Brain microvascular endothelial cell (primary cell): ENCODE results near the gene AP3S2.

Experiments
- DNase-seq: peaks from one replicate; pipeline ENCODE4 v3.0.0-alpha.2; 2020
- H3K27ac ChIP-seq: fragments of 250-450 bp; sonication (Bioruptor Pico); 2 replicates; pipeline ENCODE4 v1.5.1; 2020; ENCODE audit warnings: mild to moderate bottlenecking, moderate library complexity
- H3K27me3 ChIP-seq: fragments of 250-450 bp; sonication (Bioruptor Pico); replicated peaks from 2 replicates; pipeline ENCODE4 v1.5.1; 2020; ENCODE audit warnings: mild to moderate bottlenecking
- H3K36me3 ChIP-seq: fragments of 250-450 bp; sonication (Bioruptor Pico); replicated peaks from 2 replicates; pipeline ENCODE4 v1.5.1; 2020; ENCODE audit warnings: mild to moderate bottlenecking
- H3K4me3 ChIP-seq: 2 replicates; pipeline ENCODE4 v1.5.1; 2011; ENCODE audit warnings: low read depth, mild to moderate bottlenecking, control low read depth, low read length, moderate library complexity
- CTCF ChIP-seq: IDR thresholded peaks from 2 replicates; pipeline ENCODE4 v1.5.1; 2011; ENCODE audit warnings: low read depth, mild to moderate bottlenecking, moderate library complexity, low read length, control low read depth, inconsistent platforms; ENCODE audit errors: missing control alignments
- in situ Hi-C: cut with HindIII; loops from 2 replicates; pipeline ENCODE4 v1.10.0; 2017; ENCODE audit warnings: low sequenced_read_pairs, low pct_ligation_motif_present

Gene AP3S2

DNA sequence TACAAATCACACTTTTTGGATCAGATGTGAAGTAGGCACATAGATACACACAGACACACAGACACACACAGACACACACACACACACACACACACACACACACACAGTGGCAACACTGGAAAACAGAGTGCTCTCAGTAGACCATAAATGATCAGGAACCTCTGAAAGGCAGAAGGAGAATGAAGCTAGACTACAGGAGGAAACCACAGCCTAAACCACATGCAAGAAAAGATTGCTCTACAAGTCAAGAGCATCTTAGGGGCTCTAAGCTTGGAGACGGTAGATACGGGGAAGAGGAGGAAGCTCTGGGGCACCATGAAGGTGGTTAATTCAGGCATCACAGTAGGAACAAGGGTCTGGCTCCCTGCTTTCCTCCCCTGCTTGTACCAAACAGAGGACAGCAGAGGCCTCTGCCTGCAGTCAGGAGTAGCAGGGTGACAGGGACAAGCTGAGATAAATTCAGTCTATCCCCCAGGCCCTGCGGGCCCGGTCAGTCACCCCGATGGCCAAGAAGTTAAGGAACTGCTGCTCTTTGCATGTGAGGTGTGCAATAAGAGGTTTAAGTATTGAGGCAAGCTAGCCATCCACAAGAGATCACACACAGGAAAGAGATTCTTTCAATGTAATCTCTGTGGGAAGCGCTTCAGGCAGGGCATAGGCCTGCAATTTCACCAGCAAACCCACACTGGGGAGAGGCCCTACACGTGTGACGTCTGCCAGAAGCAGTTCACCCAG is 42.4 kb upstream of the AP3S2 start:
- no peak for TF ChIP-seq CTCF
- no peaks in the 10 kb centered on the region for H3K36me3 ChIP-seq
- in situ Hi-C loops, result no loop called here
- no peak overlapping the region for H3K27ac ChIP-seq
- H3K4me3 ChIP-seq, result no peak overlapping the region
- no peaks in the 10 kb centered on the region for H3K27me3 ChIP-seq
- DNase-seq, result no peak

DNA sequence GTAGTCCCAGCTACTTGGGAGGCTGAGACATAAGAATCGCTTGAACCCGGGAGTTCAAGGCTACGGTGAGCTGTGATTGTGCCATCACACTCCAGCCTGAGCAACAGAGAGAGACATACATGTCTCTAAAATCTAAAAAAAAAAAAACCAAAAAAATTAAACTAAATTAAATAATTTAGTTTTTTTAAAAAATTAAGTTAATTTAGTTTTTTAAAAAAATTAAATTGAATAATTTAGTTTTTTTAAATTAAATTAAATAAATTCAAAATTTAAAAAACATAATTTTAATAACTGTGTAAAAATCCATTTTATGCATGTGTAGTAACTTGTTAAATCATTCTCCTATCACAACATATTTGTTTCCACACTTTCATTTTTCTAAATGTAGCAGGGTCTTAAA is 39.1 kb upstream of the AP3S2 start:
- no peak overlapping the region for H3K27ac ChIP-seq
- H3K27me3 ChIP-seq, result no peaks in the 10 kb centered on the region
- TF ChIP-seq CTCF, result no peak
- H3K36me3 ChIP-seq, result no peaks in the 10 kb centered on the region
- in situ Hi-C loops, result no loop called here
- no peak overlapping the region for H3K4me3 ChIP-seq
- no peak for DNase-seq

- H3K4me3 ChIP-seq, result no peak overlapping the region
- H3K27me3 ChIP-seq, result no peaks in the 10 kb centered on the region
- no peaks in the 10 kb centered on the region for H3K36me3 ChIP-seq
- in situ Hi-C loops, result no loop called here
- no peak overlapping the region for H3K27ac ChIP-seq
- TF ChIP-seq CTCF, result no peak
- no peak for DNase-seq
Observed at GRCh38 chr15:89928421-89928820, 34.6 kb upstream of the AP3S2 start.

DNA sequence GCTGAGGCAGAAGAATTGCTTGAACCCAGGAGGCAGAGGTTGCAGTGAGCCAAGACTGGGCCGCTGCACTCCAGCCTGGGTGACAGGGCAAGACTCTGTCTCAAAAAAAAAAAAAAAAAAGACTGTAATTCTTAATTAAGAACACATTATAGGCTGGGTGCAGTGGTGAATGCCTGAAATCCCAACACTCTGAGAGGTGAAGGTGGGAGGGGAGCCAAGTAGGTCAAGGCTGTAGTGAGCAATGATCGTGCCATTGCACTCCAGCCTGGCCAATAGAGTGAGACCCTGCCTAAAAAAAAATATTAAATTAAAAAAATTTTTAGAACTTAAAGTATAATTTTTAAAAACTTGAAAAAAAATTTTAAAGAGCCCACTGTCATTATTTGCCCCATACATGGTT is 32.4 kb upstream of the AP3S2 start:
- TF ChIP-seq CTCF, result no peak
- Histone ChIP-seq H3K4me3 (no peak overlapping the region), H3K27ac (no peak overlapping the region), H3K36me3 (no peaks in the 10 kb centered on the region), H3K27me3 (no peaks in the 10 kb centered on the region)
- DNase-seq, result no peak
- in situ Hi-C loops, result no loop called here

- no peak for TF ChIP-seq CTCF
- no peak overlapping the region for H3K27ac ChIP-seq
- H3K4me3 ChIP-seq, result no peak overlapping the region
- no peaks in the 10 kb centered on the region for H3K36me3 ChIP-seq
- DNase-seq, result no peak
- in situ Hi-C loops, result no loop called here
- H3K27me3 ChIP-seq, result no peaks in the 10 kb centered on the region
Observed at GRCh38 chr15:89917442-89918101, 23.8 kb upstream of the AP3S2 start.

GRCh38 chr15:89916660-89917059 is 22.9 kb upstream of the AP3S2 start:
- DNase-seq, result no peak
- H3K27ac ChIP-seq, result no peak overlapping the region
- no peaks in the 10 kb centered on the region for H3K27me3 ChIP-seq
- in situ Hi-C loops, result no loop called here
- TF ChIP-seq CTCF, result no peak
- no peak overlapping the region for H3K4me3 ChIP-seq
- H3K36me3 ChIP-seq, result no peaks in the 10 kb centered on the region
